Ishikawa (cell line): Measurements from ENCODE around the gene ABHD2.

Experiments used
- CEBPB ChIP-seq: IDR thresholded peaks from 2 replicates; pipeline ENCODE4 v1.6.1; 2012
- EP300 ChIP-seq: IDR thresholded peaks from 2 replicates; pipeline ENCODE4 v1.6.1; 2012; ENCODE audit warnings: borderline replicate concordance
- NFIC ChIP-seq: IDR thresholded peaks from 2 replicates; pipeline ENCODE4 v1.6.1; 2012
- RAD21 ChIP-seq: IDR thresholded peaks from 2 replicates; pipeline ENCODE4 v1.6.1; 2012; ENCODE audit warnings: low read depth
- TAF1 ChIP-seq: IDR thresholded peaks from 2 replicates; pipeline ENCODE4 v1.6.1; 2012; ENCODE audit warnings: low read depth, mild to moderate bottlenecking
- TEAD4 ChIP-seq: IDR thresholded peaks from 2 replicates; pipeline ENCODE4 v1.6.1; 2012
- YY1 ChIP-seq: IDR thresholded peaks from 2 replicates; pipeline ENCODE4 v1.6.1; 2012; ENCODE audit warnings: low read depth
- TF ChIP-seq, protein P1 (sequence below): IDR thresholded peaks from 2 replicates; pipeline ENCODE4 v1.6.1; 2012
- TF ChIP-seq, protein P2 (sequence below): IDR thresholded peaks from 2 replicates; pipeline ENCODE4 v1.6.1; 2012; ENCODE audit warnings: low read depth, mild to moderate bottlenecking

DNA sequence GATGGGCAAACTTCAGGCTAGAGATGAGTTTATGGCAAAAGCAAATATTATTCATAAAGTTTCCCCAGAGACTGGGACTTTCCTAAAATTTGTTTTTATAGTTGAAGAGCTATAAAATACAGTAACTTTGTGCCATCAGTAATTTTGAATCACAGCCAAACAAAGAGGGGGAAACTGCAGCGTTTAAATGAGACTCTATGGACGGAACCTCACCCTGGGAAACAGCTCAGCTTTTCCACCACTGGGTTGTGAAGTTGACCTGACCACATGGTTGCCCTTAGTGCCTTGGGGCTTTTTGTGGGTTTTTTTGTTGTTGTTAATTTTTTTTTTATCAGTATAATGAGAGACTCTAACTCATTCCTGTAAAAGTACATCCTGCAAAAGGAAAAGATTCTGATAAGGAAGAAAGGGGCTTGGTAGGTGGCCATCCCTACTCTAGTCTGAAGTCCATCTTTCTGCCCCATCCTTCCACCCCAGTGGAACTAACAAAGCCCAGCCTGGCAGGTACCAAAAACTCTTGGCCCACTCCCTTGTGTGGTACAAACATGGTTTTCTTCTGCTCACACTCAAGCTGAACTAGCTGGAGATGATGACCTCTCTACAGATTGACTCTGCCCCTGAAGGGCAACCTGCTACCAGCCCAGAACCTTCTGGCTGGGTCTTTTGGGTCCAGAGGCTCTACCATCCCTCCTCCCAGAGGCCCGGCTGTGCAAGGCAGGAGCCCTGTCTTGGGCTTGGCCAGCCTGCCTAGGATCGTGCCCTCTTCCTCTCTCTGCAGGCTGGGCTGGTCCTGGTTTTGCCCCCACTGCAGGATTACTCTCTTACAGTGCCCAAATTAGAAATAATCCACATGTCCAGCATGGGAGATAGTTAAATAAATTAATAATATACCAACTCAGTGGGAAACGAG lies 92.0 kb downstream of the ABHD2 start:
- TF ChIP-seq, protein P1, sequence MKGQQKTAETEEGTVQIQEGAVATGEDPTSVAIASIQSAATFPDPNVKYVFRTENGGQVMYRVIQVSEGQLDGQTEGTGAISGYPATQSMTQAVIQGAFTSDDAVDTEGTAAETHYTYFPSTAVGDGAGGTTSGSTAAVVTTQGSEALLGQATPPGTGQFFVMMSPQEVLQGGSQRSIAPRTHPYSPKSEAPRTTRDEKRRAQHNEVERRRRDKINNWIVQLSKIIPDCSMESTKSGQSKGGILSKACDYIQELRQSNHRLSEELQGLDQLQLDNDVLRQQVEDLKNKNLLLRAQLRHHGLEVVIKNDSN: no peak
- TF ChIP-seq, protein P2, sequence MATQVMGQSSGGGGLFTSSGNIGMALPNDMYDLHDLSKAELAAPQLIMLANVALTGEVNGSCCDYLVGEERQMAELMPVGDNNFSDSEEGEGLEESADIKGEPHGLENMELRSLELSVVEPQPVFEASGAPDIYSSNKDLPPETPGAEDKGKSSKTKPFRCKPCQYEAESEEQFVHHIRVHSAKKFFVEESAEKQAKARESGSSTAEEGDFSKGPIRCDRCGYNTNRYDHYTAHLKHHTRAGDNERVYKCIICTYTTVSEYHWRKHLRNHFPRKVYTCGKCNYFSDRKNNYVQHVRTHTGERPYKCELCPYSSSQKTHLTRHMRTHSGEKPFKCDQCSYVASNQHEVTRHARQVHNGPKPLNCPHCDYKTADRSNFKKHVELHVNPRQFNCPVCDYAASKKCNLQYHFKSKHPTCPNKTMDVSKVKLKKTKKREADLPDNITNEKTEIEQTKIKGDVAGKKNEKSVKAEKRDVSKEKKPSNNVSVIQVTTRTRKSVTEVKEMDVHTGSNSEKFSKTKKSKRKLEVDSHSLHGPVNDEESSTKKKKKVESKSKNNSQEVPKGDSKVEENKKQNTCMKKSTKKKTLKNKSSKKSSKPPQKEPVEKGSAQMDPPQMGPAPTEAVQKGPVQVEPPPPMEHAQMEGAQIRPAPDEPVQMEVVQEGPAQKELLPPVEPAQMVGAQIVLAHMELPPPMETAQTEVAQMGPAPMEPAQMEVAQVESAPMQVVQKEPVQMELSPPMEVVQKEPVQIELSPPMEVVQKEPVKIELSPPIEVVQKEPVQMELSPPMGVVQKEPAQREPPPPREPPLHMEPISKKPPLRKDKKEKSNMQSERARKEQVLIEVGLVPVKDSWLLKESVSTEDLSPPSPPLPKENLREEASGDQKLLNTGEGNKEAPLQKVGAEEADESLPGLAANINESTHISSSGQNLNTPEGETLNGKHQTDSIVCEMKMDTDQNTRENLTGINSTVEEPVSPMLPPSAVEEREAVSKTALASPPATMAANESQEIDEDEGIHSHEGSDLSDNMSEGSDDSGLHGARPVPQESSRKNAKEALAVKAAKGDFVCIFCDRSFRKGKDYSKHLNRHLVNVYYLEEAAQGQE: no peak
- TF ChIP-seq TEAD4: no peak
- TF ChIP-seq EP300: no peak
- TF ChIP-seq YY1: no peak
- TF ChIP-seq NFIC: no peak
- no peak for TF ChIP-seq TAF1
- TF ChIP-seq CEBPB: no peak
- TF ChIP-seq RAD21: no peak
